HEK293 (cell line): ENCODE data around the gene STYXL1.

Experiments used
- CTCF ChIA-PET: fragments of 350-600 bp; formaldehyde crosslinking; extraction: SDS; loops from one replicate; lab custom pipeline; 2021; ENCODE audit warnings: antibody characterized with exemption; lab: Yijun Ruan, JAX
- POLR2A ChIA-PET: fragments of 300-600 bp; formaldehyde crosslinking; extraction: SDS; loops from one replicate; lab custom pipeline; 2020; ENCODE audit warnings: antibody characterized with exemption, inconsistent platforms; lab: Yijun Ruan, JAX
- H3K27ac ChIP-seq: fragments of 200-500 bp; sonication (Bioruptor generic); 2 replicates; pipeline ENCODE4 v1.5.1; 2014; ENCODE audit warnings: low read depth, low read length, control low read depth, inconsistent platforms; ENCODE audit errors: extremely low read depth
- H3K36me3 ChIP-seq, 2 experiments: fragments of 200-500 bp in 1 of 2; sonication (Bioruptor generic) in 1 of 2; 1 replicate in 1 of 2; 2 replicates in 1 of 2; pipeline ENCODE4 v1.5.1; 2014 to 2017; ENCODE audit warnings: inconsistent platforms in 2 of 2, low read length in 2 of 2; ENCODE audit not compliant: control insufficient read depth in 2 of 2, insufficient read depth in 1 of 2
- H3K4me1 ChIP-seq: fragments of 200-500 bp; sonication (Bioruptor generic); 2 replicates; pipeline ENCODE4 v1.5.1; 2014; ENCODE audit warnings: mild to moderate bottlenecking, low read length, inconsistent platforms; ENCODE audit not compliant: control insufficient read depth, insufficient read depth
- H3K4me3 ChIP-seq: 2 replicates; pipeline ENCODE4 v1.5.1; 2011; ENCODE audit warnings: low read depth, mild to moderate bottlenecking, control low read depth, low read length, moderate library complexity
- H3K9me3 ChIP-seq: fragments of 200-500 bp; sonication (Bioruptor generic); 2 replicates; pipeline ENCODE4 v1.5.1; 2014; ENCODE audit warnings: low read depth, low read length, inconsistent platforms; ENCODE audit not compliant: control insufficient read depth, insufficient read depth
- HOXC10 ChIP-seq: sonication (generic); formaldehyde crosslinking; IDR thresholded peaks from 2 replicates; pipeline ENCODE4 v1.8.1; 2023; ENCODE audit warnings: mild to moderate bottlenecking, missing genetic modification reagents
- MZF1 ChIP-seq: fragments of 450-650 bp; formaldehyde crosslinking; IDR thresholded peaks from 2 replicates; pipeline ENCODE4 v1.5.1; 2017; ENCODE audit warnings: missing biosample characterization, missing genetic modification characterization, borderline replicate concordance
- YY2 ChIP-seq: fragments of 450-650 bp; formaldehyde crosslinking; IDR thresholded peaks from 2 replicates; pipeline ENCODE4 v1.5.1; 2016; ENCODE audit warnings: missing biosample characterization, missing genetic modification characterization
- ZBTB1 ChIP-seq: fragments of 450-650 bp; formaldehyde crosslinking; IDR thresholded peaks from 2 replicates; pipeline ENCODE4 v1.5.1; 2016; ENCODE audit warnings: missing biosample characterization, missing genetic modification characterization
- ZBTB21 ChIP-seq: fragments of 450-650 bp; formaldehyde crosslinking; IDR thresholded peaks from 2 replicates; pipeline ENCODE4 v1.5.1; 2017; ENCODE audit warnings: missing biosample characterization, missing genetic modification characterization
- ZBTB8A ChIP-seq: fragments of 450-650 bp; formaldehyde crosslinking; IDR thresholded peaks from 2 replicates; pipeline ENCODE4 v1.5.1; 2016; ENCODE audit warnings: missing biosample characterization, missing genetic modification characterization
- ZNF132 ChIP-seq: fragments of 450-650 bp; formaldehyde crosslinking; IDR thresholded peaks from 2 replicates; pipeline ENCODE4 v1.5.1; 2017; ENCODE audit warnings: missing biosample characterization, missing genetic modification characterization, borderline replicate concordance
- ZNF169 ChIP-seq: fragments of 450-650 bp; formaldehyde crosslinking; IDR thresholded peaks from 2 replicates; pipeline ENCODE4 v1.5.1; 2016; ENCODE audit warnings: missing biosample characterization, missing genetic modification characterization
- ZNF416 ChIP-seq: fragments of 450-650 bp; formaldehyde crosslinking; IDR thresholded peaks from 2 replicates; pipeline ENCODE4 v1.5.1; 2016; ENCODE audit warnings: missing biosample characterization, missing genetic modification characterization
- ZNF426 ChIP-seq: fragments of 450-650 bp; formaldehyde crosslinking; IDR thresholded peaks from 2 replicates; pipeline ENCODE4 v1.5.1; 2017; ENCODE audit warnings: missing biosample characterization, missing genetic modification characterization, mild to moderate bottlenecking, inconsistent platforms, moderate library complexity
- ZNF510 ChIP-seq: fragments of 450-650 bp; formaldehyde crosslinking; IDR thresholded peaks from 2 replicates; pipeline ENCODE4 v1.5.1; 2018; ENCODE audit warnings: mild to moderate bottlenecking, missing genetic modification characterization, missing biosample characterization; ENCODE audit not compliant: insufficient replicate concordance
- ZNF529 ChIP-seq: fragments of 450-650 bp; formaldehyde crosslinking; IDR thresholded peaks from 2 replicates; pipeline ENCODE4 v1.5.1; 2017; ENCODE audit warnings: missing genetic modification characterization, missing biosample characterization; ENCODE audit not compliant: insufficient replicate concordance
- ZNF544 ChIP-seq: fragments of 450-650 bp; formaldehyde crosslinking; IDR thresholded peaks from 2 replicates; pipeline ENCODE4 v1.5.0; 2017; ENCODE audit warnings: missing biosample characterization, missing genetic modification characterization
- ZNF555 ChIP-seq: fragments of 450-650 bp; formaldehyde crosslinking; conservative IDR thresholded peaks from 2 replicates; pipeline ENCODE4 v1.5.1; 2017; ENCODE audit warnings: missing biosample characterization, mild to moderate bottlenecking, missing genetic modification characterization, inconsistent platforms
- ZNF610 ChIP-seq: fragments of 450-650 bp; formaldehyde crosslinking; IDR thresholded peaks from 2 replicates; pipeline ENCODE4 v1.5.1; 2016; ENCODE audit warnings: missing biosample characterization, missing genetic modification characterization, borderline replicate concordance
- ZNF791 ChIP-seq: fragments of 450-650 bp; formaldehyde crosslinking; IDR thresholded peaks from 2 replicates; pipeline ENCODE4 v1.5.1; 2016; ENCODE audit warnings: missing biosample characterization, missing genetic modification characterization
- ZSCAN23 ChIP-seq: fragments of 450-650 bp; formaldehyde crosslinking; IDR thresholded peaks from 2 replicates; pipeline ENCODE4 v1.5.1; 2016; ENCODE audit warnings: missing biosample characterization, missing genetic modification characterization
- TF ChIP-seq, protein P1 (sequence below): fragments of 450-650 bp; formaldehyde crosslinking; IDR thresholded peaks from 2 replicates; pipeline ENCODE4 v1.5.1; 2017; ENCODE audit warnings: missing biosample characterization, missing genetic modification characterization
- TF ChIP-seq, protein P2 (sequence below): fragments of 450-650 bp; formaldehyde crosslinking; IDR thresholded peaks from 2 replicates; pipeline ENCODE4 v1.5.1; 2016; ENCODE audit warnings: missing biosample characterization, missing genetic modification characterization, borderline replicate concordance
- TF ChIP-seq, protein P3 (sequence below): fragments of 450-650 bp; formaldehyde crosslinking; IDR thresholded peaks from 2 replicates; pipeline ENCODE4 v1.5.1; 2016; ENCODE audit warnings: missing biosample characterization, missing genetic modification characterization
- TF ChIP-seq, protein P4 (sequence below): fragments of 450-650 bp; formaldehyde crosslinking; IDR thresholded peaks from 2 replicates; pipeline ENCODE4 v1.5.1; 2016; ENCODE audit warnings: missing biosample characterization, missing genetic modification characterization
- TF ChIP-seq, protein P5 (sequence below): fragments of 450-650 bp; formaldehyde crosslinking; conservative IDR thresholded peaks from 2 replicates; pipeline ENCODE4 v1.5.1; 2016; ENCODE audit warnings: low read depth, missing biosample characterization, missing genetic modification characterization

STYXL1 gene

DNA sequence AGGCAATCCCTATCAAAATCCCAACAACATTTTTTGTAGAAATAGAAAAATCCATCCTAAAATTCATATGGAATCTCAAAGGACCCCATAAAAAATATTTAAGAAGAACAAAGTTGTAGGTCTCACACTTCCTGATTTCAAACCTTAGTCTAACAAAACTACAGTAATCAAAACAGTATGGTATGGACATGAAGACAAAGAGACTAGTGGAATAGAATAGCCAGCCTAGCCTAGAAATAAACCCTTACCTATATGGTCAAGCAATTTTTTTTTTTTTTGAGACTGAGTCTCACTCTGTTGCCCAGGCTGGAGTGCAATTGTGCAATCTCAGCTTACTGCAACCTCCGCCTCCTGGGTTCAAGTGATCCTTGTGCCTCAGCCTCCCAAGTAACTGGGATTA is 49.8 kb downstream of the STYXL1 start:
- TF ChIP-seq ZBTB1 (tag by site-specific recombination) (no peak), ZNF555 (no peak), ZNF169 (tag by site-specific recombination) (no peak), ZNF610 (tag by site-specific recombination) (no peak), MZF1 (no peak), ZNF132 (tag by site-specific recombination) (no peak), ZNF416 (tag by site-specific recombination) (no peak), ZNF510 (tag by site-specific recombination) (no peak), ZSCAN23 (tag by site-specific recombination) (no peak)
- TF ChIP-seq, protein P1, sequence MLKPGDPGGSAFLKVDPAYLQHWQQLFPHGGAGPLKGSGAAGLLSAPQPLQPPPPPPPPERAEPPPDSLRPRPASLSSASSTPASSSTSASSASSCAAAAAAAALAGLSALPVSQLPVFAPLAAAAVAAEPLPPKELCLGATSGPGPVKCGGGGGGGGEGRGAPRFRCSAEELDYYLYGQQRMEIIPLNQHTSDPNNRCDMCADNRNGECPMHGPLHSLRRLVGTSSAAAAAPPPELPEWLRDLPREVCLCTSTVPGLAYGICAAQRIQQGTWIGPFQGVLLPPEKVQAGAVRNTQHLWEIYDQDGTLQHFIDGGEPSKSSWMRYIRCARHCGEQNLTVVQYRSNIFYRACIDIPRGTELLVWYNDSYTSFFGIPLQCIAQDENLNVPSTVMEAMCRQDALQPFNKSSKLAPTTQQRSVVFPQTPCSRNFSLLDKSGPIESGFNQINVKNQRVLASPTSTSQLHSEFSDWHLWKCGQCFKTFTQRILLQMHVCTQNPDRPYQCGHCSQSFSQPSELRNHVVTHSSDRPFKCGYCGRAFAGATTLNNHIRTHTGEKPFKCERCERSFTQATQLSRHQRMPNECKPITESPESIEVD (tag by site-specific recombination), result no peak
- TF ChIP-seq, all 188 proteins: peak for 0
- Histone ChIP-seq H3K27ac (no peak overlapping the region), H3K36me3 (peaks cover 8 to 25% of the 10 kb centered on the region in 2 experiments; a peak in 2 of 3 replicates), H3K4me1 (no peaks in the 10 kb centered on the region), H3K9me3 (no peaks in the 10 kb centered on the region), H3K4me3 (no peak overlapping the region)
- CTCF ChIA-PET, result no interaction called here
- POLR2A ChIA-PET, result no interaction called here

DNA sequence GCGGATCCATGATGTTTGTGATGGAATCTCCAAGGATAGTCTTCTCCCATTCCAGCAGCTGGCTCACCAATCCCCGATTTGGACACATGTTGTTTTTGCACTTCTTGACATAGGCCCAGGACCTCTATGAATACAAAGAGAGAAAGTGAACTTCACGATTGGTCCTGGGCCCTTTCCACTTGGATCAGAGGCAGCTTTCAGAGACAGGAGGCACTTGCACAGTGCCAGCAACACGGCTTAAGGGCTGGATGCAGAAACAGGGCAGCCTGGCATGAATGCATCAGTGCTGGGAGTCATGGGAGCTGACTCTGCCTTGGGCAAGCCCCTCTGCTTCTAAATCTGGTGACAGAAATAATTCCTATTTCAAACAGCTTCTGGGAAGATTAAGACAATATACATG is 51.3 kb downstream of the STYXL1 start:
- Histone ChIP-seq H3K4me1 (no peaks in the 10 kb centered on the region), H3K27ac (no peak overlapping the region), H3K36me3 (peaks cover 8 to 17% of the 10 kb centered on the region in 2 experiments; a peak in 2 of 3 replicates), H3K4me3 (no peak overlapping the region), H3K9me3 (no peaks in the 10 kb centered on the region)
- ChIA-PET CTCF (interaction anchor here (0.9 kb wide), 1 partner anchor 18 kb away, joined by 3 read pairs; no protein-coding TSS in a partner anchor), POLR2A (no interaction called here)
- TF ChIP-seq, protein P2, sequence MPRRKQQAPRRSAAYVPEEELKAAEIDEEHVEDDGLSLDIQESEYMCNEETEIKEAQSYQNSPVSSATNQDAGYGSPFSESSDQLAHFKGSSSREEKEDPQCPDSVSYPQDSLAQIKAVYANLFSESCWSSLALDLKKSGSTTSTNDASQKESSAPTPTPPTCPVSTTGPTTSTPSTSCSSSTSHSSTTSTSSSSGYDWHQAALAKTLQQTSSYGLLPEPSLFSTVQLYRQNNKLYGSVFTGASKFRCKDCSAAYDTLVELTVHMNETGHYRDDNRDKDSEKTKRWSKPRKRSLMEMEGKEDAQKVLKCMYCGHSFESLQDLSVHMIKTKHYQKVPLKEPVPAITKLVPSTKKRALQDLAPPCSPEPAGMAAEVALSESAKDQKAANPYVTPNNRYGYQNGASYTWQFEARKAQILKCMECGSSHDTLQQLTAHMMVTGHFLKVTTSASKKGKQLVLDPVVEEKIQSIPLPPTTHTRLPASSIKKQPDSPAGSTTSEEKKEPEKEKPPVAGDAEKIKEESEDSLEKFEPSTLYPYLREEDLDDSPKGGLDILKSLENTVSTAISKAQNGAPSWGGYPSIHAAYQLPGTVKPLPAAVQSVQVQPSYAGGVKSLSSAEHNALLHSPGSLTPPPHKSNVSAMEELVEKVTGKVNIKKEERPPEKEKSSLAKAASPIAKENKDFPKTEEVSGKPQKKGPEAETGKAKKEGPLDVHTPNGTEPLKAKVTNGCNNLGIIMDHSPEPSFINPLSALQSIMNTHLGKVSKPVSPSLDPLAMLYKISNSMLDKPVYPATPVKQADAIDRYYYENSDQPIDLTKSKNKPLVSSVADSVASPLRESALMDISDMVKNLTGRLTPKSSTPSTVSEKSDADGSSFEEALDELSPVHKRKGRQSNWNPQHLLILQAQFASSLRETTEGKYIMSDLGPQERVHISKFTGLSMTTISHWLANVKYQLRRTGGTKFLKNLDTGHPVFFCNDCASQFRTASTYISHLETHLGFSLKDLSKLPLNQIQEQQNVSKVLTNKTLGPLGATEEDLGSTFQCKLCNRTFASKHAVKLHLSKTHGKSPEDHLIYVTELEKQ, result no peak
- TF ChIP-seq ZNF544 (tag by site-specific recombination), result no peak
- TF ChIP-seq, protein P3, sequence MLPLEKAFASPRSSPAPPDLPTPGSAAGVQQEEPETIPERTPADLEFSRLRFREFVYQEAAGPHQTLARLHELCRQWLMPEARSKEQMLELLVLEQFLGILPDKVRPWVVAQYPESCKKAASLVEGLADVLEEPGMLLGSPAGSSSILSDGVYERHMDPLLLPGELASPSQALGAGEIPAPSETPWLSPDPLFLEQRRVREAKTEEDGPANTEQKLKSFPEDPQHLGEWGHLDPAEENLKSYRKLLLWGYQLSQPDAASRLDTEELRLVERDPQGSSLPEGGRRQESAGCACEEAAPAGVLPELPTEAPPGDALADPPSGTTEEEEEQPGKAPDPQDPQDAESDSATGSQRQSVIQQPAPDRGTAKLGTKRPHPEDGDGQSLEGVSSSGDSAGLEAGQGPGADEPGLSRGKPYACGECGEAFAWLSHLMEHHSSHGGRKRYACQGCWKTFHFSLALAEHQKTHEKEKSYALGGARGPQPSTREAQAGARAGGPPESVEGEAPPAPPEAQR (tag by site-specific recombination), result no peak

DNA sequence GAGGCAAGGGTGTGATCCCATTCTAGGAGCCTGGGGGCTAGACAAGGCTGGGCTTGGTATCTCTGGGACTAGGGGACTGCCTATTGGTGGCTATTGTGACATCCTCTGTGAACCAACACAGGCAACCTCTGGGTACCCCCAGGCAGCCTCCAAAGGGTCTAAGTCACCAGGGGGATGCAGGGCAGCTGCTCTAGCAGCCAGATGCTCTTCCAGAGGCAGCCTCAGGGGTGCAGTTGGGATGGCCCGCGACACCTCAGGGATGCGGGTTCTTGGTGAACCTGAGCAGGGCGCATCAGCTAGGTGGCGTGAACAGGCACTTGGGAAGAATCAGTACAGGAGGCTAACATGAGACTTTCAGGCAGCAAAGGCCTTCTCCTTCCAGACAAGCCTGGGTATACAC is 51.8 kb downstream of the STYXL1 start:
- POLR2A ChIA-PET, result no interaction called here
- Histone ChIP-seq H3K4me1 (no peaks in the 10 kb centered on the region), H3K9me3 (no peaks in the 10 kb centered on the region), H3K4me3 (no peak overlapping the region), H3K27ac (no peak overlapping the region), H3K36me3 (peaks cover 8 to 14% of the 10 kb centered on the region in 2 experiments; a peak in 2 of 3 replicates)
- TF ChIP-seq ZNF529 (tag by site-specific recombination), result no peak
- no peak for TF ChIP-seq ZNF791 (tag by site-specific recombination)
- no peak for TF ChIP-seq ZNF426 (tag by site-specific recombination)
- no peak for TF ChIP-seq HOXC10 (CRISPR knock-in tag)
- TF ChIP-seq MZF1, result no peak
- TF ChIP-seq ZBTB8A (tag by site-specific recombination), result no peak
- TF ChIP-seq, protein P4, sequence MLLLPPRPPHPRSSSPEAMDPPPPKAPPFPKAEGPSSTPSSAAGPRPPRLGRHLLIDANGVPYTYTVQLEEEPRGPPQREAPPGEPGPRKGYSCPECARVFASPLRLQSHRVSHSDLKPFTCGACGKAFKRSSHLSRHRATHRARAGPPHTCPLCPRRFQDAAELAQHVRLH (tag by site-specific recombination), result no peak
- TF ChIP-seq ZBTB21, result no peak
- TF ChIP-seq, protein P5, sequence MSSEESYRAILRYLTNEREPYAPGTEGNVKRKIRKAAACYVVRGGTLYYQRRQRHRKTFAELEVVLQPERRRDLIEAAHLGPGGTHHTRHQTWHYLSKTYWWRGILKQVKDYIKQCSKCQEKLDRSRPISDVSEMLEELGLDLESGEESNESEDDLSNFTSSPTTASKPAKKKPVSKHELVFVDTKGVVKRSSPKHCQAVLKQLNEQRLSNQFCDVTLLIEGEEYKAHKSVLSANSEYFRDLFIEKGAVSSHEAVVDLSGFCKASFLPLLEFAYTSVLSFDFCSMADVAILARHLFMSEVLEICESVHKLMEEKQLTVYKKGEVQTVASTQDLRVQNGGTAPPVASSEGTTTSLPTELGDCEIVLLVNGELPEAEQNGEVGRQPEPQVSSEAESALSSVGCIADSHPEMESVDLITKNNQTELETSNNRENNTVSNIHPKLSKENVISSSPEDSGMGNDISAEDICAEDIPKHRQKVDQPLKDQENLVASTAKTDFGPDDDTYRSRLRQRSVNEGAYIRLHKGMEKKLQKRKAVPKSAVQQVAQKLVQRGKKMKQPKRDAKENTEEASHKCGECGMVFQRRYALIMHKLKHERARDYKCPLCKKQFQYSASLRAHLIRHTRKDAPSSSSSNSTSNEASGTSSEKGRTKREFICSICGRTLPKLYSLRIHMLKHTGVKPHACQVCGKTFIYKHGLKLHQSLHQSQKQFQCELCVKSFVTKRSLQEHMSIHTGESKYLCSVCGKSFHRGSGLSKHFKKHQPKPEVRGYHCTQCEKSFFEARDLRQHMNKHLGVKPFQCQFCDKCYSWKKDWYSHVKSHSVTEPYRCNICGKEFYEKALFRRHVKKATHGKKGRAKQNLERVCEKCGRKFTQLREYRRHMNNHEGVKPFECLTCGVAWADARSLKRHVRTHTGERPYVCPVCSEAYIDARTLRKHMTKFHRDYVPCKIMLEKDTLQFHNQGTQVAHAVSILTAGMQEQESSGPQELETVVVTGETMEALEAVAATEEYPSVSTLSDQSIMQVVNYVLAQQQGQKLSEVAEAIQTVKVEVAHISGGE (tag by site-specific recombination), result no peak
- no peak for TF ChIP-seq YY2 (tag by site-specific recombination)
- CTCF ChIA-PET, result interaction anchor here (0.5 kb wide), 1 partner anchor 24 kb away, joined by 5 read pairs; no protein-coding TSS in a partner anchor
